HepG2 (cell line): ENCODE measurements around the gene OR11H7. TPM values are rescaled to one million over a fixed set of nuclear protein-coding genes. Genes with fewer than 3 reads are reported as not detected.

Experiments
- ATAC-seq: fragments of 200-7000 bp; cut with Tn5 transposase; 3 replicates; pipeline ENCODE4 v1.9.1; 2020; ENCODE audit warnings: mild to moderate bottlenecking, moderate library complexity
- BruUV-seq: library from RNA; stranded (reverse); fragments of 400-500 nt; replicated peaks from 2 replicates; lab custom pipeline; 2021; lab: Mats Ljungman, UMichigan
- CTCF ChIA-PET: fragments of 300-600 bp; formaldehyde crosslinking; extraction: SDS; loops from one replicate; lab custom pipeline; 2021; ENCODE audit warnings: low total read pairs, inconsistent platforms, low intra/inter-chr PET ratio; lab: Yijun Ruan, JAX
- POLR2A ChIA-PET: fragments of 350-600 bp; sonication (Branson Sonifier 250); formaldehyde crosslinking; loops from one replicate; lab custom pipeline; 2020; ENCODE audit warnings: antibody characterized with exemption, inconsistent platforms; lab: Yijun Ruan, JAX
- DNase-seq: peaks from one replicate; pipeline ENCODE4 v3.0.0-alpha.2; 2015; ENCODE audit warnings: low spot score
- FAIRE-seq: peaks from 3 replicates; lab custom pipeline; 2011; peaks lifted over from hg19 to GRCh38; lab: Jason Lieb, UNC
- H2AFZ ChIP-seq: one replicate; pipeline ENCODE4 v1.6.1; 2011; ENCODE audit warnings: low read length, inconsistent platforms
- H3K27ac ChIP-seq: fragments of 300-600 bp; 3 replicates; pipeline ENCODE4 v1.8.0; 2011; ENCODE audit warnings: mixed run types, mild to moderate bottlenecking, mixed read lengths, low read length, inconsistent platforms; ENCODE audit not compliant: insufficient read depth; ENCODE audit errors: extremely low read length
- H3K27me3 ChIP-seq, 2 experiments: fragments of 200-600 bp in 1 of 2; 2 replicates in 1 of 2; 3 replicates in 1 of 2; pipeline versions ENCODE4 v1.6.0 to v1.8.0; 2011; ENCODE audit warnings: low read length in 2 of 2, mild to moderate bottlenecking in 2 of 2, moderate library complexity in 2 of 2, inconsistent platforms in 1 of 2; ENCODE audit not compliant: insufficient read depth in 2 of 2, control insufficient read depth in 1 of 2
- H3K36me3 ChIP-seq, 2 experiments: fragments of 200-600 bp in 1 of 2; replicated peaks in 1 of 2; 2 replicates in 1 of 2; 3 replicates in 1 of 2; pipeline versions ENCODE4 v1.5.1 to v1.8.0; 2011; ENCODE audit warnings: low read length in 2 of 2, inconsistent platforms in 1 of 2; ENCODE audit not compliant: insufficient read depth in 2 of 2, control insufficient read depth in 1 of 2
- H3K4me1 ChIP-seq: 2 replicates; pipeline ENCODE4 v1.5.1; 2012; ENCODE audit warnings: low read length, inconsistent platforms; ENCODE audit not compliant: insufficient read depth
- H3K4me2 ChIP-seq: 2 replicates; pipeline ENCODE4 v1.6.0; 2011; ENCODE audit warnings: low read depth, low read length, inconsistent platforms
- H3K4me3 ChIP-seq, 3 experiments: fragments of 200-600 bp in 1 of 3; sonication (generic), shearing (Covaris generic) in 1 of 3; replicated peaks in 1 of 3; 2 replicates each; pipeline ENCODE4 v1.5.1; 2011 to 2016; ENCODE audit warnings: low read length in 3 of 3, inconsistent platforms in 2 of 3, low read depth in 2 of 3, mild to moderate bottlenecking in 2 of 3, control low read depth in 1 of 3, mixed read lengths in 1 of 3; ENCODE audit not compliant: insufficient read depth in 1 of 3
- H3K79me2 ChIP-seq: one replicate; pipeline ENCODE4 v1.6.1; 2011; ENCODE audit warnings: low read length, inconsistent platforms; ENCODE audit not compliant: insufficient read depth
- H3K9ac ChIP-seq: 2 replicates; pipeline ENCODE4 v1.6.0; 2011; ENCODE audit warnings: mild to moderate bottlenecking, low read depth, low read length, inconsistent platforms; ENCODE audit not compliant: insufficient read depth
- H3K9me3 ChIP-seq: 2 replicates; pipeline ENCODE4 v1.5.1; 2012; ENCODE audit warnings: mild to moderate bottlenecking, low read length
- H4K20me1 ChIP-seq: 2 replicates; pipeline ENCODE4 v1.6.0; 2011; ENCODE audit warnings: inconsistent platforms, mild to moderate bottlenecking, low read length, moderate library complexity; ENCODE audit not compliant: insufficient read depth
- ATF7 ChIP-seq, 2 experiments: fragments of 450-650 bp in 1 of 2; sonication (generic) in 1 of 2; formaldehyde crosslinking in 1 of 2; IDR thresholded peaks; 2 replicates each; pipeline versions ENCODE4 v1.4.0 to v1.6.1; 2016 to 2020; ENCODE audit warnings: antibody characterized with exemption in 1 of 2, mild to moderate bottlenecking in 1 of 2, missing genetic modification reagents in 1 of 2
- DNMT3B ChIP-seq: conservative IDR thresholded peaks from 2 replicates; pipeline ENCODE4 v1.6.1; 2016; ENCODE audit warnings: missing biosample characterization, control low read depth
- DPF2 ChIP-seq: sonication (generic); formaldehyde crosslinking; IDR thresholded peaks from 2 replicates; pipeline ENCODE4 v1.4.0; 2020; ENCODE audit warnings: mild to moderate bottlenecking, low read depth, missing genetic modification reagents, borderline replicate concordance
- HMG20A ChIP-seq: IDR thresholded peaks from 2 replicates; pipeline ENCODE4 v1.6.1; 2016; ENCODE audit warnings: borderline replicate concordance
- HMG20B ChIP-seq: conservative IDR thresholded peaks from 2 replicates; pipeline ENCODE4 v1.6.1; 2016; ENCODE audit warnings: missing genetic modification reagents, missing compliant biosample characterization
- HOXA3 ChIP-seq: sonication (generic); formaldehyde crosslinking; IDR thresholded peaks from 2 replicates; pipeline ENCODE4 v1.5.0; 2020; ENCODE audit warnings: missing genetic modification reagents
- NRL ChIP-seq: sonication (generic); formaldehyde crosslinking; IDR thresholded peaks from 2 replicates; pipeline ENCODE4 v1.5.0; 2020; ENCODE audit warnings: missing genetic modification reagents, mild to moderate bottlenecking, moderate library complexity, borderline replicate concordance
- PITX1 ChIP-seq: sonication (generic); formaldehyde crosslinking; IDR thresholded peaks from 2 replicates; pipeline ENCODE4 v1.5.1; 2020; ENCODE audit warnings: mild to moderate bottlenecking, missing genetic modification reagents
- SSRP1 ChIP-seq: IDR thresholded peaks from 2 replicates; pipeline ENCODE4 v1.6.1; 2016; ENCODE audit warnings: control low read depth
- ZBTB7B ChIP-seq: sonication (generic); formaldehyde crosslinking; IDR thresholded peaks from 2 replicates; pipeline ENCODE4 v1.4.0; 2020; ENCODE audit warnings: missing genetic modification reagents
- ZNF496 ChIP-seq: sonication (generic); formaldehyde crosslinking; IDR thresholded peaks from 2 replicates; pipeline ENCODE4 v1.8.1; 2023; ENCODE audit warnings: mild to moderate bottlenecking, moderate library complexity, missing genetic modification reagents; ENCODE audit not compliant: insufficient replicate concordance
- WGBS: methylation state at CpG from one replicate; pipeline ENCODE4 v1.1.6; 2017; ENCODE audit warnings: low lambda C conversion rate; 5-methylcytosine and 5-hydroxymethylcytosine counted together
- in situ Hi-C: cut with HindIII; loops from 2 replicates; pipeline ENCODE4 v1.10.0; 2017; ENCODE audit warnings: low pct_unique_long_range_greater_than_20kb; ENCODE audit not compliant: extremely low pct_ligation_motif_present
- intact Hi-C: fragments of 100-400 bp; cut with micrococcal nuclease; formaldehyde crosslinking; loops from one replicate; pipeline ENCODE4 v1.10.0; 2022; ENCODE audit not compliant: unreplicated experiment
- polyA plus RNA-seq, 8 experiments: library from polyadenylated mRNA; depleted of rRNA in 3 of 8; stranded (reverse) in 7 of 8; unstranded in 1 of 8; fragments of >200 nt; fragmentation: Illumina TruSeq in 4 of 8; extraction: Trizol in 4 of 8; gene quantifications; 2 replicates each; pipeline versions ENCODE4 v1.2.1 to v1.2.3, GENCODE V29; 2011 to 2016; ENCODE audit warnings: low read depth in 4 of 8, missing spikeins in 1 of 8, mixed read lengths in 1 of 8; ENCODE audit not compliant: insufficient read depth in 1 of 8
- total RNA-seq, 5 experiments: library from RNA; depleted of rRNA; stranded (reverse); fragments of >200 nt; fragmentation: Illumina TruSeq; extraction: Trizol; gene quantifications; 2 replicates each; pipeline ENCODE4 v1.2.3, GENCODE V29; 2016; ENCODE audit warnings: low read depth in 1 of 5
- TF ChIP-seq, protein P1 (sequence below): sonication (generic); formaldehyde crosslinking; IDR thresholded peaks from 2 replicates; pipeline ENCODE4 v1.8.1; 2023; ENCODE audit warnings: mild to moderate bottlenecking, missing genetic modification reagents
- TF ChIP-seq, protein P2 (sequence below): sonication (generic); formaldehyde crosslinking; IDR thresholded peaks from 2 replicates; pipeline ENCODE4 v1.9.0; 2021; ENCODE audit warnings: mild to moderate bottlenecking, missing genetic modification reagents
- TF ChIP-seq, protein P3 (sequence below): sonication (generic); formaldehyde crosslinking; IDR thresholded peaks from 2 replicates; pipeline ENCODE4 v1.5.1; 2020; ENCODE audit warnings: missing genetic modification reagents, mild to moderate bottlenecking, borderline replicate concordance

Gene OR11H7
- total and polyA plus RNA-seq, 2 of the 13 experiments (the other 11 are each of a cell fraction or from before 2014, with no cell fraction given) = not detected

DNA sequence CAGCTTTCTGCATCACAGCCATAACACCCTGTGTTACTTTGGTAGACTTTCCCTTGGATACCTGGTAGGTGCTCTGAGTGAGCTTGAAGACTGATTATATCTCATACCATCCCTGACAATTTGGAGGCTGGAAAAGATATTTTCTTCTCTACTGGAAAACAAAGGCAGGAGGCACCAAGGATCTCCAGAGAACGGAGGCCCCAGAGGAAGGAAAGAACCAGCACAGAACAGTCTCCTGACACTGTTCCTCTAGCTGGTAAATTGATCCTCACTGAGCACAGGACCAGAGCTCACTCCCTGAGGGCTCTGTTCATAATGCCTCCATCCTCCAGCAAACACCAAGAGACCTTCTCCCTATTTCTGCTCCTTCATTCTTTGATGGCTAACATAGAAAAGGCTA, 38.2 kb upstream of the OR11H7 start, which contains the start of gene OR11G2:
TSS of gene OR11G2 (plus strand) at position 301 of the 400 bp plus-strand sequence. CDS start 6,542 bp downstream, outside the sequence.
- no peak for FAIRE-seq
- no TSS peak for BruUV-seq

More for the DNA sequence above, 38.2 kb upstream of the OR11H7 start, which contains the start of gene OR11G2:
- 0% methylated on average over 1 of the region's 1 CpG for WGBS
- in situ Hi-C loops (no loop called here), intact Hi-C loops (no loop called here)
- H3K27me3 ChIP-seq = no peaks in the 10 kb centered on the region
- H3K27ac ChIP-seq = no peak within 1 kb of the TSS
- no peaks in the 10 kb centered on the region for H4K20me1 ChIP-seq
- H3K9me3 ChIP-seq = no peaks in the 10 kb centered on the region
- ATAC-seq = no peak
- no peaks in the 10 kb centered on the region for H3K79me2 ChIP-seq
- H3K36me3 ChIP-seq = no peaks in the 10 kb centered on the region
- no peak for DNase-seq
- ChIA-PET CTCF (no interaction called here), POLR2A (no interaction called here)
- H3K4me1 ChIP-seq = no peaks in the 10 kb centered on the region
- no peak within 1 kb of the TSS for H3K9ac ChIP-seq
- no peak within 1 kb of the TSS for H3K4me3 ChIP-seq
- no peak within 1 kb of the TSS for H3K4me2 ChIP-seq
- TF ChIP-seq ZNF496 (CRISPR knock-in tag) (no peak), ATF7 (IDR thresholded peaks at IDR 0.05) (no peak), ATF7 (CRISPR knock-in tag; IDR thresholded peaks at IDR 0.05) (no peak), ZBTB7B (CRISPR knock-in tag) (no peak), NRL (CRISPR knock-in tag) (no peak), SSRP1 (no peak), DNMT3B (CRISPR knock-in tag) (no peak), HMG20A (no peak), DPF2 (no peak), HMG20B (CRISPR knock-in tag) (no peak), PITX1 (CRISPR knock-in tag) (no peak), HOXA3 (CRISPR knock-in tag) (no peak)
- TF ChIP-seq, protein P1, sequence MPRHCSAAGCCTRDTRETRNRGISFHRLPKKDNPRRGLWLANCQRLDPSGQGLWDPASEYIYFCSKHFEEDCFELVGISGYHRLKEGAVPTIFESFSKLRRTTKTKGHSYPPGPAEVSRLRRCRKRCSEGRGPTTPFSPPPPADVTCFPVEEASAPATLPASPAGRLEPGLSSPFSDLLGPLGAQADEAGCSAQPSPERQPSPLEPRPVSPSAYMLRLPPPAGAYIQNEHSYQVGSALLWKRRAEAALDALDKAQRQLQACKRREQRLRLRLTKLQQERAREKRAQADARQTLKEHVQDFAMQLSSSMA (CRISPR knock-in tag) = no peak
- TF ChIP-seq, protein P2, sequence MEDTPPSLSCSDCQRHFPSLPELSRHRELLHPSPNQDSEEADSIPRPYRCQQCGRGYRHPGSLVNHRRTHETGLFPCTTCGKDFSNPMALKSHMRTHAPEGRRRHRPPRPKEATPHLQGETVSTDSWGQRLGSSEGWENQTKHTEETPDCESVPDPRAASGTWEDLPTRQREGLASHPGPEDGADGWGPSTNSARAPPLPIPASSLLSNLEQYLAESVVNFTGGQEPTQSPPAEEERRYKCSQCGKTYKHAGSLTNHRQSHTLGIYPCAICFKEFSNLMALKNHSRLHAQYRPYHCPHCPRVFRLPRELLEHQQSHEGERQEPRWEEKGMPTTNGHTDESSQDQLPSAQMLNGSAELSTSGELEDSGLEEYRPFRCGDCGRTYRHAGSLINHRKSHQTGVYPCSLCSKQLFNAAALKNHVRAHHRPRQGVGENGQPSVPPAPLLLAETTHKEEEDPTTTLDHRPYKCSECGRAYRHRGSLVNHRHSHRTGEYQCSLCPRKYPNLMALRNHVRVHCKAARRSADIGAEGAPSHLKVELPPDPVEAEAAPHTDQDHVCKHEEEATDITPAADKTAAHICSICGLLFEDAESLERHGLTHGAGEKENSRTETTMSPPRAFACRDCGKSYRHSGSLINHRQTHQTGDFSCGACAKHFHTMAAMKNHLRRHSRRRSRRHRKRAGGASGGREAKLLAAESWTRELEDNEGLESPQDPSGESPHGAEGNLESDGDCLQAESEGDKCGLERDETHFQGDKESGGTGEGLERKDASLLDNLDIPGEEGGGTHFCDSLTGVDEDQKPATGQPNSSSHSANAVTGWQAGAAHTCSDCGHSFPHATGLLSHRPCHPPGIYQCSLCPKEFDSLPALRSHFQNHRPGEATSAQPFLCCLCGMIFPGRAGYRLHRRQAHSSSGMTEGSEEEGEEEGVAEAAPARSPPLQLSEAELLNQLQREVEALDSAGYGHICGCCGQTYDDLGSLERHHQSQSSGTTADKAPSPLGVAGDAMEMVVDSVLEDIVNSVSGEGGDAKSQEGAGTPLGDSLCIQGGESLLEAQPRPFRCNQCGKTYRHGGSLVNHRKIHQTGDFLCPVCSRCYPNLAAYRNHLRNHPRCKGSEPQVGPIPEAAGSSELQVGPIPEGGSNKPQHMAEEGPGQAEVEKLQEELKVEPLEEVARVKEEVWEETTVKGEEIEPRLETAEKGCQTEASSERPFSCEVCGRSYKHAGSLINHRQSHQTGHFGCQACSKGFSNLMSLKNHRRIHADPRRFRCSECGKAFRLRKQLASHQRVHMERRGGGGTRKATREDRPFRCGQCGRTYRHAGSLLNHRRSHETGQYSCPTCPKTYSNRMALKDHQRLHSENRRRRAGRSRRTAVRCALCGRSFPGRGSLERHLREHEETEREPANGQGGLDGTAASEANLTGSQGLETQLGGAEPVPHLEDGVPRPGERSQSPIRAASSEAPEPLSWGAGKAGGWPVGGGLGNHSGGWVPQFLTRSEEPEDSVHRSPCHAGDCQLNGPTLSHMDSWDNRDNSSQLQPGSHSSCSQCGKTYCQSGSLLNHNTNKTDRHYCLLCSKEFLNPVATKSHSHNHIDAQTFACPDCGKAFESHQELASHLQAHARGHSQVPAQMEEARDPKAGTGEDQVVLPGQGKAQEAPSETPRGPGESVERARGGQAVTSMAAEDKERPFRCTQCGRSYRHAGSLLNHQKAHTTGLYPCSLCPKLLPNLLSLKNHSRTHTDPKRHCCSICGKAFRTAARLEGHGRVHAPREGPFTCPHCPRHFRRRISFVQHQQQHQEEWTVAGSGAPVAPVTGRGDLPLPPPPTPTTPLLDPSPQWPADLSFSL = no peak
- TF ChIP-seq, protein P3, sequence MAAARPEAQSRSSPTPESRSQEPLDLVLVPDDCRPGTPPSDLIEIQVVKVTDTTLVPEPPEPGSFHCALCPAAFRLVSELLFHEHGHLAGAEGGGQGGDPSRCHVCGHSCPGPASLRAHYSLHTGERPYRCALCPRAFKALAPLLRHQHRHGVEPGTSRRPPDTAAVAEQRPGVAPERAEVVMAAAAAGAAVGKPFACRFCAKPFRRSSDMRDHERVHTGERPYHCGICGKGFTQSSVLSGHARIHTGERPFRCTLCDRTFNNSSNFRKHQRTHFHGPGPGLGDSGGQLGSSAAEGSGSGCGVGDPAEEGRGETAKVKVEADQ = no peak
- no peak within 1 kb of the TSS for H2AFZ ChIP-seq
